Natural killer cell treated with Interleukin-12 subunit alpha and Interleukin-12 subunit beta and Interleukin-15 and Interleukin-18, amount 100 ng/mL, for 72 hours (primary cell): ENCODE data around the gene ARHGAP15. TPM values are rescaled to one million over a fixed set of nuclear protein-coding genes. Genes with fewer than 3 reads are reported as not detected.
A peak's percentile ranks its signal among the peaks of the same experiment; 100 is the strongest.
"Not testable (repeated sequence)": the region's sequence is repeated elsewhere in the genome, so short reads cannot be mapped to it uniquely, and the experiment has no call there.

Experiments
- ATAC-seq, 2 donors: fragments of 150-1000 bp; cut with Tn5 transposase in 1 of 2; sonication (Bioruptor Pico), chemical (Tn5 transposase) in 1 of 2; 2 replicates each; pipeline ENCODE4 v1.10.0; 2021
- DNase-seq: peaks from one replicate; pipeline ENCODE4 v3.0.0; 2022; ENCODE audit warnings: low spot score
- H3K27ac Mint-ChIP-seq, 2 donors: 1 replicate in 1 of 2; 2 replicates in 1 of 2; pipeline ENCODE4 v1.8.0; 2022; ENCODE audit warnings: mixed read lengths in 2 of 2, mild to moderate bottlenecking in 1 of 2, moderate library complexity in 1 of 2
- H3K27me3 Mint-ChIP-seq, 2 donors: 1 replicate in 1 of 2; 2 replicates in 1 of 2; pipeline ENCODE4 v1.8.0; 2022; ENCODE audit warnings: mixed read lengths in 2 of 2
- H3K36me3 Mint-ChIP-seq: one replicate; pipeline ENCODE4 v1.8.0; 2022; ENCODE audit warnings: mixed read lengths
- H3K4me1 Mint-ChIP-seq, 2 donors: 1 replicate in 1 of 2; 2 replicates in 1 of 2; pipeline ENCODE4 v1.8.0; 2022; ENCODE audit warnings: low read depth in 2 of 2, mixed read lengths in 2 of 2, mild to moderate bottlenecking in 1 of 2
- H3K4me3 Mint-ChIP-seq: one replicate; pipeline ENCODE4 v1.8.0; 2022; ENCODE audit warnings: mixed read lengths
- H3K9me3 Mint-ChIP-seq: 2 replicates; pipeline ENCODE4 v1.8.0; 2022; ENCODE audit warnings: mixed read lengths
- total RNA-seq, 2 donors: library from RNA; stranded (reverse); gene quantifications; one replicate each; pipeline ENCODE4 v1.2.3, GENCODE V29; 2022

Gene ARHGAP15
- total RNA-seq: 100 to 1,000 TPM in 1 of 2 donors, 10 to 100 TPM in 1; 80.6 to 133 TPM

- ATAC-seq: peak; percentile 92 to 94
- Mint-ChIP-seq H3K9me3 (no peaks in the 10 kb centered on the region), H3K4me3 (peak within 1 kb of the TSS; percentile 73), H3K27ac (peak within 1 kb of the TSS; percentile 96 to 98), H3K36me3 (peaks cover 8% of the 10 kb centered on the region), H3K27me3 (no peaks in the 10 kb centered on the region), H3K4me1 (peaks cover 34 to 41% of the 10 kb centered on the region in 2 donors)
- DNase-seq: peak; percentile 83
Observed at GRCh38 chr2:143128681-143129580, at the start of gene ARHGAP15. TSS of gene ARHGAP15 (plus strand) at chr2:143129419.

- Mint-ChIP-seq H3K27me3 (peaks cover 0 to 5% of the 10 kb centered on the region in 2 donors), H3K4me3 (no peak overlapping the region), H3K36me3 (no peaks in the 10 kb centered on the region), H3K4me1 (peaks cover 16 to 26% of the 10 kb centered on the region in 2 donors), H3K9me3 (no peaks in the 10 kb centered on the region), H3K27ac (peak overlapping the region in 1 of 2 donors; percentile 24)
- no peak for DNase-seq
- ATAC-seq: no peak
Observed at GRCh38 chr2:143081616-143082015, 47.6 kb upstream of the ARHGAP15 start.

- Mint-ChIP-seq H3K27me3 (peaks cover 0 to 5% of the 10 kb centered on the region in 2 donors), H3K36me3 (no peaks in the 10 kb centered on the region), H3K4me3 (peak overlapping the region; percentile 49), H3K27ac (peak overlapping the region; percentile 67 to 79), H3K4me1 (peaks cover 16 to 31% of the 10 kb centered on the region in 2 donors), H3K9me3 (no peaks in the 10 kb centered on the region)
- DNase-seq (no peak), ATAC-seq (peak; percentile 81 to 87)
Observed at GRCh38 chr2:143083636-143084035, 45.6 kb upstream of the ARHGAP15 start.

GRCh38 chr2:143084462-143084861, 44.8 kb upstream of the ARHGAP15 start:
- peaks cover 0 to 5% of the 10 kb centered on the region in 2 donors for H3K27me3 Mint-ChIP-seq
- H3K4me1 Mint-ChIP-seq: peaks cover 16 to 31% of the 10 kb centered on the region in 2 donors
- no peak for ATAC-seq
- DNase-seq: no peak
- peak overlapping the region; percentile 67 to 79 for H3K27ac Mint-ChIP-seq
- no peaks in the 10 kb centered on the region for H3K36me3 Mint-ChIP-seq
- no peaks in the 10 kb centered on the region for H3K9me3 Mint-ChIP-seq
- peak overlapping the region; percentile 52 for H3K4me3 Mint-ChIP-seq

- no peak for DNase-seq
- Mint-ChIP-seq H3K9me3 (no peaks in the 10 kb centered on the region), H3K4me1 (peaks cover 16 to 31% of the 10 kb centered on the region in 2 donors), H3K27me3 (no peaks in the 10 kb centered on the region), H3K36me3 (no peaks in the 10 kb centered on the region), H3K27ac (peak overlapping the region; percentile 67 to 79), H3K4me3 (peak overlapping the region; percentile 52)
- peak in 1 of 2 donors; percentile 67 for ATAC-seq
Observed at GRCh38 chr2:143085125-143085784, 44.0 kb upstream of the ARHGAP15 start.

- no peak overlapping the region for H3K27ac Mint-ChIP-seq
- ATAC-seq (peak in 1 of 2 donors; percentile 75), DNase-seq (no peak)
Observed at GRCh38 chr2:143087033-143087432, 42.2 kb upstream of the ARHGAP15 start.

GRCh38 chr2:143088388-143088787, 40.8 kb upstream of the ARHGAP15 start:
- H3K36me3 Mint-ChIP-seq: no peaks in the 10 kb centered on the region
- no peak for ATAC-seq
- H3K4me3 Mint-ChIP-seq: no peak overlapping the region

More at GRCh38 chr2:143087033-143087432, 42.2 kb upstream of the ARHGAP15 start:
- Mint-ChIP-seq H3K4me3 (no peak overlapping the region), H3K4me1 (peaks cover 16 to 31% of the 10 kb centered on the region in 2 donors), H3K27me3 (no peaks in the 10 kb centered on the region), H3K9me3 (no peaks in the 10 kb centered on the region), H3K36me3 (no peaks in the 10 kb centered on the region)

GRCh38 chr2:143089520-143089919, 39.7 kb upstream of the ARHGAP15 start:
- peaks cover 14 to 22% of the 10 kb centered on the region in 2 donors for H3K4me1 Mint-ChIP-seq
- ATAC-seq, H3K27ac Mint-ChIP-seq, H3K27me3 Mint-ChIP-seq, H3K4me3 Mint-ChIP-seq, DNase-seq, H3K36me3 Mint-ChIP-seq, H3K9me3 Mint-ChIP-seq: not testable (repeated sequence)

More at GRCh38 chr2:143088388-143088787, 40.8 kb upstream of the ARHGAP15 start:
- Mint-ChIP-seq H3K9me3 (no peaks in the 10 kb centered on the region), H3K27ac (no peak overlapping the region), H3K4me1 (peaks cover 16 to 31% of the 10 kb centered on the region in 2 donors), H3K27me3 (no peaks in the 10 kb centered on the region)
- DNase-seq: no peak

- Mint-ChIP-seq H3K36me3 (no peaks in the 10 kb centered on the region), H3K4me1 (peaks cover 10 to 13% of the 10 kb centered on the region in 2 donors), H3K27ac (peak overlapping the region; percentile 83 to 95), H3K9me3 (no peaks in the 10 kb centered on the region), H3K27me3 (peaks cover 0 to 2% of the 10 kb centered on the region in 2 donors), H3K4me3 (peak overlapping the region; percentile 66)
- DNase-seq (peak; percentile 76), ATAC-seq (peak; percentile 77 to 83)
Observed at GRCh38 chr2:143110758-143111428, 18.3 kb upstream of the ARHGAP15 start.

- Mint-ChIP-seq H3K9me3 (peaks cover 3% of the 10 kb centered on the region), H3K27me3 (no peaks in the 10 kb centered on the region), H3K27ac (peak overlapping the region in 1 of 2 donors; percentile 53), H3K4me3 (no peak overlapping the region), H3K4me1 (peaks cover 6 to 7% of the 10 kb centered on the region in 2 donors), H3K36me3 (no peaks in the 10 kb centered on the region)
- DNase-seq (no peak), ATAC-seq (no peak)
Observed at GRCh38 chr2:143117225-143117624, 12.0 kb upstream of the ARHGAP15 start.

GRCh38 chr2:143121079-143121478, 8.1 kb upstream of the ARHGAP15 start:
- Mint-ChIP-seq H3K27ac (no peak overlapping the region), H3K4me3 (no peak overlapping the region)

GRCh38 chr2:143121957-143122356, 7.3 kb upstream of the ARHGAP15 start:
- ATAC-seq: no peak
- Mint-ChIP-seq H3K27me3 (no peaks in the 10 kb centered on the region), H3K36me3 (no peaks in the 10 kb centered on the region), H3K9me3 (peaks cover 3% of the 10 kb centered on the region), H3K4me3 (no peak overlapping the region), H3K4me1 (peaks cover 11 to 15% of the 10 kb centered on the region in 2 donors), H3K27ac (no peak overlapping the region)
- no peak for DNase-seq

More at GRCh38 chr2:143121079-143121478, 8.1 kb upstream of the ARHGAP15 start:
- ATAC-seq: no peak
- H3K9me3 Mint-ChIP-seq: peaks cover 3% of the 10 kb centered on the region
- no peak for DNase-seq
- H3K27me3 Mint-ChIP-seq: no peaks in the 10 kb centered on the region
- H3K36me3 Mint-ChIP-seq: no peaks in the 10 kb centered on the region
- H3K4me1 Mint-ChIP-seq: peaks cover 12 to 16% of the 10 kb centered on the region in 2 donors

GRCh38 chr2:143123911-143124310, 5.3 kb upstream of the ARHGAP15 start:
- Mint-ChIP-seq H3K36me3 (no peaks in the 10 kb centered on the region), H3K4me1 (peaks cover 13 to 14% of the 10 kb centered on the region in 2 donors), H3K9me3 (no peaks in the 10 kb centered on the region), H3K4me3 (no peak overlapping the region), H3K27me3 (no peaks in the 10 kb centered on the region), H3K27ac (no peak overlapping the region)
- DNase-seq: no peak
- ATAC-seq: no peak
